ENCODE results near the gene OMP.

DNA sequence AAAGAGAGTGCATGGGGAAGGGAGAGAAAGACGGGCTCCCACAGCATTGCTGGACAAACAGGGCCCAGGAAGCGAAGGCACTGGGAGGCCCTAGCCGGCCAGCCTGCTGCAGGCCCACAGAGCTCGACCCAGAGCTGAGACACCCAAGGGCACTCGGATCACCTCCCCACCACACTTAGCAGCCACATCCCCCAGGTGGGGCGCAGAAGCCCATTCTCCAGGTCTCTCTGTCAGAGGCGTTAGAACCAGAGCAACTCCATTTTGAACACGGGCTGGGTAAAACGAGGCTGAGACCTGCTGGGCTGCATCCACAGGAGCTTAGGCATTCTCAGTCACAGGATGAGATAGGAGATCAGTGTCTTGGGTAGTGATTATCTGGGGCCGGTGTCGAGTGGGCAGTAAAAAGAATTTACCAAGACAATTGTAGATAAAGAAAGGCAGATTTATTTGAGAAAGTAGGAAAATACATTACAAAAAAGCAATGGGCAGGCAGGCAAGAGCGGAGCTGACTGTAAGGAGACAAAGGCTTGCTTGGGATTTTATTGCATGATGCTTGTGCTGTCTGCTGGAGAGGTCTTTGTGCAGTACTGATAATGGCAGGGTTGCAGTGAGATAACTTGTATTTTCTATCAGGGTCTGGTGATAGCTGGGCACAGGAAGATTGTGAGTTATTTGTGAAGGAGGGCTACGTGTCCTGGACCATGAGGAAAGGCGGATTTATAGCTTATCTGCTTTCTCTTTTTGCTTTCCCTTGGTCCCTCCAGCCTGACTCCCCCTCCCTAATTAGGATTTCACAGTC, 49.2 kb upstream of the OMP start:
- TF ChIP-seq, protein P1, sequence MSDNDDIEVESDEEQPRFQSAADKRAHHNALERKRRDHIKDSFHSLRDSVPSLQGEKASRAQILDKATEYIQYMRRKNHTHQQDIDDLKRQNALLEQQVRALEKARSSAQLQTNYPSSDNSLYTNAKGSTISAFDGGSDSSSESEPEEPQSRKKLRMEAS (IDR thresholded peaks at IDR 0.05; ENCODE audit: low read depth, low read length): no peak
- TF ChIP-seq POLR2A (IDR thresholded peaks at IDR 0.05; ENCODE audit: extremely low read depth, insufficient read length): no peak
- TF ChIP-seq MYC (IDR thresholded peaks at IDR 0.05; ENCODE audit: low read depth, low read length): no peak
- TF ChIP-seq, protein P2, sequence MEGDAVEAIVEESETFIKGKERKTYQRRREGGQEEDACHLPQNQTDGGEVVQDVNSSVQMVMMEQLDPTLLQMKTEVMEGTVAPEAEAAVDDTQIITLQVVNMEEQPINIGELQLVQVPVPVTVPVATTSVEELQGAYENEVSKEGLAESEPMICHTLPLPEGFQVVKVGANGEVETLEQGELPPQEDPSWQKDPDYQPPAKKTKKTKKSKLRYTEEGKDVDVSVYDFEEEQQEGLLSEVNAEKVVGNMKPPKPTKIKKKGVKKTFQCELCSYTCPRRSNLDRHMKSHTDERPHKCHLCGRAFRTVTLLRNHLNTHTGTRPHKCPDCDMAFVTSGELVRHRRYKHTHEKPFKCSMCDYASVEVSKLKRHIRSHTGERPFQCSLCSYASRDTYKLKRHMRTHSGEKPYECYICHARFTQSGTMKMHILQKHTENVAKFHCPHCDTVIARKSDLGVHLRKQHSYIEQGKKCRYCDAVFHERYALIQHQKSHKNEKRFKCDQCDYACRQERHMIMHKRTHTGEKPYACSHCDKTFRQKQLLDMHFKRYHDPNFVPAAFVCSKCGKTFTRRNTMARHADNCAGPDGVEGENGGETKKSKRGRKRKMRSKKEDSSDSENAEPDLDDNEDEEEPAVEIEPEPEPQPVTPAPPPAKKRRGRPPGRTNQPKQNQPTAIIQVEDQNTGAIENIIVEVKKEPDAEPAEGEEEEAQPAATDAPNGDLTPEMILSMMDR (IDR thresholded peaks at IDR 0.05; ENCODE audit: low read depth, low read length): no peak
